ENCODE measurements around the gene GHRH. TPM values are rescaled to one million over a fixed set of nuclear protein-coding genes. Genes with fewer than 3 reads are reported as not detected.
A peak's percentile ranks its signal among the peaks of the same experiment; 100 is the strongest.

Gene GHRH
- total RNA-seq, 1 donor from 2014 or later: not detected

GRCh38 chr20:37218441-37218840, 43.2 kb downstream of the GHRH start:
- H3K4me1 Mint-ChIP-seq: no peaks in the 10 kb centered on the region
- no peak overlapping the region for H3K27ac Mint-ChIP-seq
- no peak overlapping the region for H3K4me3 Mint-ChIP-seq
- H3K36me3 Mint-ChIP-seq: peaks cover 27% of the 10 kb centered on the region
- TF ChIP-seq, protein P1, sequence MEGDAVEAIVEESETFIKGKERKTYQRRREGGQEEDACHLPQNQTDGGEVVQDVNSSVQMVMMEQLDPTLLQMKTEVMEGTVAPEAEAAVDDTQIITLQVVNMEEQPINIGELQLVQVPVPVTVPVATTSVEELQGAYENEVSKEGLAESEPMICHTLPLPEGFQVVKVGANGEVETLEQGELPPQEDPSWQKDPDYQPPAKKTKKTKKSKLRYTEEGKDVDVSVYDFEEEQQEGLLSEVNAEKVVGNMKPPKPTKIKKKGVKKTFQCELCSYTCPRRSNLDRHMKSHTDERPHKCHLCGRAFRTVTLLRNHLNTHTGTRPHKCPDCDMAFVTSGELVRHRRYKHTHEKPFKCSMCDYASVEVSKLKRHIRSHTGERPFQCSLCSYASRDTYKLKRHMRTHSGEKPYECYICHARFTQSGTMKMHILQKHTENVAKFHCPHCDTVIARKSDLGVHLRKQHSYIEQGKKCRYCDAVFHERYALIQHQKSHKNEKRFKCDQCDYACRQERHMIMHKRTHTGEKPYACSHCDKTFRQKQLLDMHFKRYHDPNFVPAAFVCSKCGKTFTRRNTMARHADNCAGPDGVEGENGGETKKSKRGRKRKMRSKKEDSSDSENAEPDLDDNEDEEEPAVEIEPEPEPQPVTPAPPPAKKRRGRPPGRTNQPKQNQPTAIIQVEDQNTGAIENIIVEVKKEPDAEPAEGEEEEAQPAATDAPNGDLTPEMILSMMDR (IDR thresholded peaks at IDR 0.05; ENCODE audit: unreplicated experiment): no peak
- H3K27me3 Mint-ChIP-seq (ENCODE audit: low read depth): no peaks in the 10 kb centered on the region
- no peak for DNase-seq (ENCODE audit: low spot score in 2 of 2, unreplicated experiment in 2 of 2)
- H3K9me3 Mint-ChIP-seq: no peaks in the 10 kb centered on the region

- Mint-ChIP-seq H3K9me3 (no peaks in the 10 kb centered on the region), H3K4me1 (peaks cover 2% of the 10 kb centered on the region), H3K4me3 (no peak overlapping the region), H3K27me3 (ENCODE audit: low read depth) (no peaks in the 10 kb centered on the region), H3K36me3 (peaks cover 44% of the 10 kb centered on the region), H3K27ac (no peak overlapping the region)
- DNase-seq (ENCODE audit: low spot score in 2 of 2, unreplicated experiment in 2 of 2): no peak
- TF ChIP-seq, protein P1 (IDR thresholded peaks at IDR 0.05; ENCODE audit: unreplicated experiment): no peak
These were observed 51.8 kb downstream of the GHRH start for GRCh38 chr20:37209661-37210314.

- Mint-ChIP-seq H3K27me3 (ENCODE audit: low read depth) (no peaks in the 10 kb centered on the region), H3K4me1 (peaks cover 2% of the 10 kb centered on the region), H3K9me3 (no peaks in the 10 kb centered on the region), H3K4me3 (no peak overlapping the region), H3K27ac (no peak overlapping the region), H3K36me3 (peaks cover 46% of the 10 kb centered on the region)
- TF ChIP-seq, protein P1 (IDR thresholded peaks at IDR 0.05; ENCODE audit: unreplicated experiment): no peak
- DNase-seq (ENCODE audit: low spot score in 2 of 2, unreplicated experiment in 2 of 2): no peak
These were observed 52.4 kb downstream of the GHRH start for GRCh38 chr20:37209193-37209592.

- Mint-ChIP-seq H3K9me3 (no peaks in the 10 kb centered on the region), H3K36me3 (peaks cover 42% of the 10 kb centered on the region), H3K4me3 (no peak overlapping the region), H3K27ac (no peak overlapping the region), H3K27me3 (ENCODE audit: low read depth) (no peaks in the 10 kb centered on the region), H3K4me1 (peaks cover 6% of the 10 kb centered on the region)
- TF ChIP-seq, protein P1 (IDR thresholded peaks at IDR 0.05; ENCODE audit: unreplicated experiment): no peak
- DNase-seq (ENCODE audit: low spot score in 2 of 2, unreplicated experiment in 2 of 2): no peak
These were observed 54.4 kb downstream of the GHRH start for GRCh38 chr20:37207171-37207570.

DNA sequence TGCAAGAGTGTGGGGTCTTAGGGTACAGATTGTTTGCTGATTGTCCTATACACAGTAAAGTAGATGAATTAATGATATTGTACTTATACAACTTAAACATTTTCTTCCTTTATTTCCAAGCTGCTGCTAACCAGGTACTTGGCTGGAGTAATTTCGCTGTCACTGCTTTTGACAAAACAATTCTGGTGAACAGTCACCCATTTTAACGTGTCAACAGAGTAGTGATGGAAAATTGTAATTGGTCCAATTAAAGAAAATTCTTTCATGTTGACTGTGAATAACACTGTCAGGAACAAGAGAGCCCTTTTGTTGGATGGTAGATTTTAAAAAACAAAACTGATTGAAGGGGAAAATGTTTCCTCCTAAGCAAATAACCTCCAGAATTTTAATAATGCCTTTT, 55.8 kb downstream of the GHRH start:
- Mint-ChIP-seq H3K27ac (peak overlapping the region; percentile 64), H3K27me3 (ENCODE audit: low read depth) (no peaks in the 10 kb centered on the region), H3K4me1 (peaks cover 13% of the 10 kb centered on the region), H3K9me3 (no peaks in the 10 kb centered on the region), H3K4me3 (no peak overlapping the region), H3K36me3 (peaks cover 43% of the 10 kb centered on the region)
- TF ChIP-seq, protein P1 (IDR thresholded peaks at IDR 0.05; ENCODE audit: unreplicated experiment): no peak
- DNase-seq (ENCODE audit: low spot score in 2 of 2, unreplicated experiment in 2 of 2): no peak

All from mesothelial cell of epicardium (in vitro differentiated cells).